LNCaP clone FGC (cell line): ENCODE measurements around the gene CAPN10.

Experiments
- DNase-seq: peaks from one replicate; pipeline ENCODE4 v3.0.0-alpha.2; 2011; ENCODE audit warnings: low read depth
- H3K4me3 ChIP-seq: 2 replicates; pipeline ENCODE4 v1.5.1; 2011; ENCODE audit warnings: mild to moderate bottlenecking, low read depth, low read length, control low read depth
- TF ChIP-seq, protein P1 (sequence below): IDR thresholded peaks from 2 replicates; pipeline ENCODE4 v1.5.1; 2012; ENCODE audit warnings: mild to moderate bottlenecking; ENCODE audit not compliant: control insufficient read depth, insufficient read depth; ENCODE audit errors: extremely low read depth

The CAPN10 gene

DNA sequence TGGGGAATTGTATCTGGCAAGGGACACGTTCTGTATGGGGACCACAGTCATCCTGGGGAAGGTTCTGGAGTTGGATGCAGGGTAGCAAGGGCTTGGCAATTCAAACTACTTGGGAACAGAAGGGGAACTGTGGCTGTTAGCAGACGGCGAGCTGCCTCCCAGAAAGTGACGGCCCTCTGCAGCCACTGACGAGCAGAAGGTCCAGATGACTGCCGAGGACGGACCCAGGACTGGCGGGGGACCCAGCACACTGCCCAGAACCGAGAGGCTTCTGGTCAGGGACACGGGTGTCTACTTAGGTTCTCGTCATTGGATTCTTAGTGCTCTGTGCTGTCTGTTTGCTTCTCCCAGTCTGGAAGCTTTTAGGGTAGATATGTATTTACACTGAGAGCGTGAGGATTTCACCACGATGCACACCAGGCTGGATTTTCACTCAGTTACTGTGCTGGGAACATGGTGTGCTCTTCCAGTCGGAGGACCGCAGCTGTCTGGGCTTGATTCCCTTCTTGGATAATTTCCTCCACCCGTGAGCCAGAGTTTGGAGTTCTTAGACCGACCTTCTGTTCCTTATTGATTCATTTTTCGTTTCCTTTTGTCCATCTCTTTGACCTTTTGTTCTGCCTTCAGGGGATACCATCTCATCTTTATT is 52.1 kb downstream of the CAPN10 start:
- H3K4me3 ChIP-seq, result no peak overlapping the region
- TF ChIP-seq, protein P1, sequence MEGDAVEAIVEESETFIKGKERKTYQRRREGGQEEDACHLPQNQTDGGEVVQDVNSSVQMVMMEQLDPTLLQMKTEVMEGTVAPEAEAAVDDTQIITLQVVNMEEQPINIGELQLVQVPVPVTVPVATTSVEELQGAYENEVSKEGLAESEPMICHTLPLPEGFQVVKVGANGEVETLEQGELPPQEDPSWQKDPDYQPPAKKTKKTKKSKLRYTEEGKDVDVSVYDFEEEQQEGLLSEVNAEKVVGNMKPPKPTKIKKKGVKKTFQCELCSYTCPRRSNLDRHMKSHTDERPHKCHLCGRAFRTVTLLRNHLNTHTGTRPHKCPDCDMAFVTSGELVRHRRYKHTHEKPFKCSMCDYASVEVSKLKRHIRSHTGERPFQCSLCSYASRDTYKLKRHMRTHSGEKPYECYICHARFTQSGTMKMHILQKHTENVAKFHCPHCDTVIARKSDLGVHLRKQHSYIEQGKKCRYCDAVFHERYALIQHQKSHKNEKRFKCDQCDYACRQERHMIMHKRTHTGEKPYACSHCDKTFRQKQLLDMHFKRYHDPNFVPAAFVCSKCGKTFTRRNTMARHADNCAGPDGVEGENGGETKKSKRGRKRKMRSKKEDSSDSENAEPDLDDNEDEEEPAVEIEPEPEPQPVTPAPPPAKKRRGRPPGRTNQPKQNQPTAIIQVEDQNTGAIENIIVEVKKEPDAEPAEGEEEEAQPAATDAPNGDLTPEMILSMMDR, result no peak
- no peak for DNase-seq

DNA sequence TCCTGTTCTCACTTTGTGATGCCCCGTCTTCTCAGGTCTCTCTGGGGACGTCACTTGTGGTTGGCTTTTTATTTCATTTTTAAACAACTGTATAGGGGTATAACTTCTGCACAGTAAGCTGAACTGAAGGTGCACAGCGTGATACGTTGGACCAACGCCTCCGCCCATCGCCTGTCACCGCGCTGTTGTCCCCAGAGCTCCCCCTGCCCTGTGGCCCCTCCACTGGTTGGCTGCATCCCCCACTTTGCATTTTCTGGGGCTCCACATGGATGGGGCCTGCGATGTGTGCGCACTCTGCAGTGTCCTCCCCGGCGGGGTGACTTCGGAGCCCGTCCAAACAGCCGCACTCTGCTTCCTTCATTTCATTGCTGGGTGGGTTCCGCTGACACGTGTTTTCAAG is 53.0 kb downstream of the CAPN10 start:
- DNase-seq, result no peak
- TF ChIP-seq, protein P1, result no peak
- H3K4me3 ChIP-seq, result no peak overlapping the region

DNA sequence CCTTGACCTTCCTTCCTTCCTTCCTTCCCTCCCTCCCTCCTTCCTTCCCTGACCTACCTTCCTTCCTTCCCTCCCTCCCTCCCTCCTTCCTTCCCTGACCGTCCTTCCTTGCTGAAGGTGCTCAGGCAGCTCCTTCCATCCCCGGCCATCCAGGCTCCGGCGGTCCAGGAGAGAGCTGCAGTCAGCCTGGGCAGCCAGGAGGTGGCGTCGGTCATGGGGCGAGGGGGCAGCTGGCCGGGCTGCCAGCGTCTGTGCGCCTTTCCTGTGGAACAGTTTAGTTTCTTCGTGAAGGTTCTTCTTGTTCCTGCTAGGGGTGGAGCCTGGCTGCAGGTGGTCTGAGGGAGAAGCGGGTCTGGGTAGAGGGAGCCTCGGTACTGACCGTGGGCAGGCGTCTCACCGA is 54.4 kb downstream of the CAPN10 start:
- H3K4me3 ChIP-seq, result no peak overlapping the region
- DNase-seq, result no peak
- TF ChIP-seq, protein P1, result peak; percentile 91

DNA sequence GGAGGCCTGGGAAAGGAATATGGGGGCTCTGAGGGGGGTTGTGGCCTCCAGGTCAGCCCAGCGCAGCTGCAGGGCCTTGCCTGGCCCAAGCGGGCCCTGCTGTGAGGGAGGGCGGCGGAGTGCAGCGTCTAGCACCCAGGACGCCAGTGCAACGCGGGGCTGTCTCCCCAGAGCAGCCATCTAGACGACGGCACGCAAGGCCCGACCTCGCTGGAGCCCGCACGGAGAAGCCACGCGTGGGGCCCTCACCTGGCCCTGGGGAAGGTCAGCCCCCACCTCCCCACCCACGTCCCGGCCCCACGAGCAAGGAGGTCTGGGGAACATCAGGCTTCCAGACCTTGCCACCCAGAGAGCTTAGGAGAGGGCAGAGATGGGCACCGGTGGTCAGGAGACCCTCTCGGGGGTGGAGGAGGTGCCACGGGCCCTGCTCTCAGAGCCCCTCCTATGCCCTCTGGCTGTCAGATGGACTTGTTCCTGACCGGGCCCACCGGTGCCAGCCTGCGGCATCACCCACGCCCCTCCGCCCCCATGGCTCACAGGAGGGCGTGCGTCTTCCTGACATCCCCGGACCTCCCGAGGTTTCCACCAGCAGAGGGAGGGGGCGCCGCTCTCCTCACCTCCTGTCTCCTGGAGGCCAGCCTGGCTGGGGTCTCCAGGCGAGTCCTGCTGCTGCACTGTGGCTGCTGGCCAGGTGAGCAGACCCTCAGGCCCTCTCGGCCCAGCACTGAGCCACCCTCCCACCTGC is 55.7 kb downstream of the CAPN10 start:
- TF ChIP-seq, protein P1, result no peak
- H3K4me3 ChIP-seq, result no peak overlapping the region
- DNase-seq, result no peak

DNA sequence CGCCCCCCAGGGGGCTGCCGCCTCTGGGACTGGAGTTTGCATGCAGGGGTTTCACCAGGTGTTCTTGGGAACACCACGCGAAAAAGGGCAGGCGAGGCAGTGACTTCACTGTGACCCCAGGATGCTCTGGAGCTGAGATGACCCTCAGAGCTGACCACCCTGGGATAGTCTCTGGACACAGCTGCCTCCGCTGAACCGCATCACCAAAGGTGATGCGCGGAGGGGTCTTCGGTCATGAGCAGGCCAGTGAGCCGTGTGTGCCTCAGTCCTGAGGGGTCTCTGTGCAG is 56.2 kb downstream of the CAPN10 start:
- no peak for DNase-seq
- H3K4me3 ChIP-seq, result no peak overlapping the region
- TF ChIP-seq, protein P1, result no peak

DNA sequence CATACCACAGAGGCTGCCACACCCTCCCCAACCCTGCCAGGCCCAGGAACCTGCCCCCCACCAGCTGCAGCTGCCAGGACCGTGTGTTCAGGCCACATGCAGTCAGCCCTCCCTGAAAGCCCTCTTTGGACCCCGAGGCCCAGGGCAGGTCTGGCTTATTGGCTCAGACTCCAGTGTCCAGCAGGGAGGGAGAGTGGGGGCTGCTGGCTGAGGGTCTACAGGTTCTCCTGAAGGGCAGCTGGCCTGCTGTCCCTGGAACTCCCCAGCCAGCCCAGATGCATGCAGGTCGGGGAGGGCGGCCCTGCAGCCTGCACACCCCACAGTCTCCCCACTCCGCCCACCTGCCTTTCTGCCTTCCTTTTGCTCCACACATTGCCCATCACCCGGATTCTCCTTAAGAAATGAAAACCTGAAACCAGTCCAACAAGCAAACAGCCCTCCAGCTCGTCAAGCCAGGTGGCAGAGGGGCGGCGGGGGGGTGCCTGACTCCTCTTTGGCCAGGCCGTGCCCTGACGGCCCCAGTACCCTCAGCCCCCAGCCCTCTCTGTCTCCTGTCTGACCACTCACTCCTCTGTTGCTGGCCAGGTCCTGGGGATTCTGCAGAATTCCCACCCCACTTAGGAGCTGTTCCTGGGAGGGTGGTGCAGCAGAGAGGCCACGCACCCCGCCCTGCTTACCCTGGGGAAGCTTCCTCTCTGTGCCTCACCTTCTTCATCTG is 56.7 kb downstream of the CAPN10 start:
- TF ChIP-seq, protein P1, result no peak
- no peak for DNase-seq
- H3K4me3 ChIP-seq, result no peak overlapping the region
